Endothelial cell of umbilical vein (primary cell): ENCODE data around the gene CRTC1. TPM values are rescaled to one million over a fixed set of nuclear protein-coding genes. Genes with fewer than 3 reads are reported as not detected.

Experiments used
- BruUV-seq: library from RNA; stranded (reverse); fragments of 400-500 nt; replicated peaks from 2 replicates; lab custom pipeline; 2021; lab: Mats Ljungman, UMichigan
- CTCF ChIA-PET: fragments of 300-600, 350-600 bp; sonication (Branson Sonifier 250); formaldehyde crosslinking; loops from one replicate; lab custom pipeline; 2021; ENCODE audit warnings: antibody characterized with exemption, inconsistent platforms; lab: Charles Lee
- POLR2A ChIA-PET: fragments of 300-600, 350-600 bp; sonication (Branson Sonifier 250); formaldehyde crosslinking; loops from one replicate; lab custom pipeline; 2021; ENCODE audit warnings: antibody characterized with exemption, inconsistent platforms; lab: Charles Lee
- DNase-seq: peaks from one replicate; pipeline ENCODE4 v3.0.0-alpha.2; 2011; ENCODE audit warnings: low read depth, low spot score
- FAIRE-seq: peaks from 2 replicates; lab custom pipeline; 2011; peaks lifted over from hg19 to GRCh38; lab: Jason Lieb, UNC
- H2AFZ ChIP-seq: 2 replicates; pipeline ENCODE4 v1.6.0; 2012; ENCODE audit warnings: low read depth, low read length, control low read depth, inconsistent platforms
- H3K27ac ChIP-seq: 2 replicates; pipeline ENCODE4 v1.5.1; 2011; ENCODE audit warnings: low read depth, mild to moderate bottlenecking, control low read depth, low read length, moderate library complexity; ENCODE audit not compliant: insufficient read depth
- H3K27me3 ChIP-seq, 2 experiments: 2 replicates each; pipeline versions ENCODE4 v1.6.0 to v1.6.1; 2011; ENCODE audit warnings: low read length in 2 of 2, mixed read lengths in 1 of 2; ENCODE audit not compliant: control insufficient read depth in 2 of 2, insufficient read depth in 2 of 2
- H3K36me3 ChIP-seq, 2 experiments: 2 replicates in 1 of 2; 3 replicates in 1 of 2; pipeline ENCODE4 v1.5.1; 2011; ENCODE audit warnings: low read length in 2 of 2, mild to moderate bottlenecking in 1 of 2, moderate library complexity in 1 of 2; ENCODE audit not compliant: control insufficient read depth in 2 of 2, insufficient read depth in 2 of 2; ENCODE audit errors: extremely low read depth in 1 of 2
- H3K4me1 ChIP-seq: 3 replicates; pipeline ENCODE4 v1.5.1; 2011; ENCODE audit warnings: mild to moderate bottlenecking, low read length; ENCODE audit not compliant: control insufficient read depth, insufficient read depth; ENCODE audit errors: extremely low read depth
- H3K4me2 ChIP-seq: 2 replicates; pipeline ENCODE4 v1.6.1; 2011; ENCODE audit warnings: low read length, control low read depth, mixed read lengths; ENCODE audit not compliant: insufficient read depth
- H3K4me3 ChIP-seq, 3 experiments: fragments of 200-600 bp in 1 of 3; sonication (generic), shearing (Covaris generic) in 1 of 3; replicated peaks in 1 of 3; 2 replicates each; pipeline ENCODE4 v1.5.1; 2011 to 2016; ENCODE audit warnings: control low read depth in 3 of 3, low read length in 3 of 3, mild to moderate bottlenecking in 2 of 3, inconsistent platforms in 1 of 3, low read depth in 1 of 3, moderate library complexity in 1 of 3; ENCODE audit not compliant: insufficient read depth in 1 of 3
- H3K79me2 ChIP-seq: 2 replicates; pipeline ENCODE4 v1.6.0; 2012; ENCODE audit warnings: low read length, inconsistent platforms; ENCODE audit not compliant: control insufficient read depth, insufficient read depth
- H3K9ac ChIP-seq: replicated peaks from 2 replicates; pipeline ENCODE3; 2011; ENCODE audit warnings: low read length, control low read depth; ENCODE audit not compliant: insufficient read depth; ENCODE audit errors: extremely low read depth
- H3K9me1 ChIP-seq: replicated peaks from 3 replicates; pipeline ENCODE4 v1.6.0; 2011; ENCODE audit warnings: mild to moderate bottlenecking, low read length; ENCODE audit not compliant: control insufficient read depth, insufficient read depth; ENCODE audit errors: extremely low read depth
- H3K9me3 ChIP-seq: replicated peaks from 2 replicates; pipeline ENCODE4 v1.5.1; 2012; ENCODE audit warnings: low read length, inconsistent platforms; ENCODE audit not compliant: control insufficient read depth, insufficient read depth
- H4K20me1 ChIP-seq: replicated peaks from 2 replicates; pipeline ENCODE3; 2011; ENCODE audit warnings: mild to moderate bottlenecking, low read length; ENCODE audit not compliant: control insufficient read depth, insufficient read depth; ENCODE audit errors: extremely low read depth
- CTCF ChIP-seq, 2 donors: IDR thresholded peaks; 1 replicate in 1 of 2; 2 replicates in 1 of 2; pipeline ENCODE4 v1.5.1; 2011; ENCODE audit warnings: low read length in 2 of 2, mild to moderate bottlenecking in 2 of 2, moderate library complexity in 2 of 2, control low read depth in 1 of 2, inconsistent platforms in 1 of 2, low read depth in 1 of 2; ENCODE audit not compliant: insufficient read depth in 1 of 2; ENCODE audit errors: extremely low read depth in 1 of 2
- EZH2 ChIP-seq: IDR thresholded peaks from 2 replicates; pipeline ENCODE4 v1.6.1; 2012; ENCODE audit warnings: borderline replicate concordance, low read depth, mild to moderate bottlenecking, moderate library complexity, low read length, inconsistent platforms; ENCODE audit not compliant: severe bottlenecking
- FOS ChIP-seq: IDR thresholded peaks from 2 replicates; pipeline ENCODE4 v1.6.1; 2011; ENCODE audit warnings: mild to moderate bottlenecking, low read length, moderate library complexity, borderline replicate concordance; ENCODE audit not compliant: insufficient read depth
- GATA2 ChIP-seq: IDR thresholded peaks from 2 replicates; pipeline ENCODE4 v1.7.0; 2011; ENCODE audit warnings: low read depth, mild to moderate bottlenecking, moderate library complexity, mixed read lengths, low read length; ENCODE audit not compliant: insufficient read length, insufficient read depth
- JUN ChIP-seq: IDR thresholded peaks from 2 replicates; pipeline ENCODE4 v1.6.1; 2011; ENCODE audit warnings: borderline replicate concordance, low read depth; ENCODE audit not compliant: insufficient read length, insufficient read depth
- MYC ChIP-seq: IDR thresholded peaks from one replicate; pipeline ENCODE4 v1.6.1; 2011; ENCODE audit warnings: mild to moderate bottlenecking, low read depth, low read length
- POLR2A ChIP-seq: IDR thresholded peaks from 2 replicates; pipeline ENCODE4 v1.6.1; 2012; ENCODE audit warnings: low read depth, mild to moderate bottlenecking, control low read depth, low read length
- POLR2AphosphoS5 ChIP-seq: IDR thresholded peaks from 2 replicates; pipeline ENCODE4 v1.6.1; 2012; ENCODE audit warnings: low read depth, mild to moderate bottlenecking, control low read depth, low read length, moderate library complexity; ENCODE audit not compliant: insufficient read depth
- dilution Hi-C: fragments of 300-500 bp; cut with MboI; formaldehyde crosslinking; loops from one replicate; pipeline ENCODE4 v1.15.0; 2019; ENCODE audit warnings: low sequenced_read_pairs; ENCODE audit not compliant: extremely low pct_ligation_motif_present
- intact Hi-C: fragments of 100-400 bp; cut with micrococcal nuclease; formaldehyde crosslinking; loops from one replicate; pipeline ENCODE4 v1.10.0; 2022
- polyA plus RNA-seq, 4 experiments: library from polyadenylated mRNA; depleted of rRNA in 3 of 4; stranded (reverse) in 3 of 4; unstranded in 1 of 4; fragments of >200 nt; gene quantifications; 2 replicates each; pipeline versions ENCODE4 v1.2.1 to v1.2.3, GENCODE V29; 2011 to 2012; ENCODE audit warnings: missing spikeins in 1 of 4
- total RNA-seq: library from RNA; stranded (reverse); gene quantifications from 2 replicates; pipeline ENCODE4 v1.2.3, GENCODE V29; 2021
- TF ChIP-seq, protein P1 (sequence below): IDR thresholded peaks from 2 replicates; pipeline ENCODE4 v1.6.1; 2011; ENCODE audit not compliant: insufficient read depth, insufficient read length

The CRTC1 gene
- total and polyA plus RNA-seq, 2 donors (not counting 3 experiments of a cell fraction or from before 2014, with no cell fraction given) = 4.2 to 11.4 TPM

DNA sequence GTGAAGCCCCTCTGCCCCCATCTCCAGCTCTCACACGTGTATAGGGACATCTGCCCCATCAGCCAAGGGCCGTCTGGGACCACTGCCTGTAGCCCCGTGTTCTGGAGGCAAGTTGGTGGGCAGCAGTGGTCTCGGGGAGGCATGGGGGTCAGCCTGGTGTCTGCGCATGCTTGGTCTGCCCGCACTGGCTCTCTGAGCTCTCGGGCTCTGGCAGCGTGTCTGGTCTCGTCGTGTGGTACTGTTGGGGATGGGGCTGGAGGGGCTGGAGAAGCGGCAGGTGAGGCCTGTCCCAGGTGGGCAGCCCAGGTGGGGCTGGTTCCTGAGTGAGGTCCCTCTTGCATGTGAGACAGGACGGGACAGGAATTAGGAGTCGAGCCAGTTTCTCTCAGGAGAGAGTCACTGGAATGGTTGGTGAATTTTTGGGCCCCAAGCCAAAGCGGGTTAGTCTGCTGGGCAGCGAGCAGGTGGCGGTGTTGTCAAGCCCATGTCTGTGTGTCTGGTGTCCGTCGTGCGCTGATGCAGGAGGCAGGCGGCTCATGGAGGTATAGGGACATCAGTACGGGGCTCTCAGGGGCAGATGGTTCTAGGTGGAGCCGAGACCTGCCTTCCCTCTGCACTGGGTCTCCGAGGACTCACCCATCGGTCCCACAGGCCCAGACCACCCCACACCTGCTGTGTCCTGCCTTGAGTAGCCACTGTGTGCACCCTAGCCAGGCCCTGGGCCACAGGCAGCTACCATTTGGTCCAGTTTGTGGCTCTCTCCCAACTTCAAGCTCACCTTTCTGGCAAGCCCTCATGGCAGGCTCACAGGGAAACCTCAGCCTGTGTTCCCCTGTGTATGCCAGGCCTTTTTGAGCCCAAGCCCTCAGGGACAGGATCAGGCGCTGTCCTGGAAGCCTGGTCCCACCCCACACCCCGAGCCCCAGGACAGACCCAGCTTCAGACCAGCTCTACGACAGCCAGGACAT, 89.4 kb downstream of the CRTC1 start:
- Histone ChIP-seq H3K9me1 (no peaks in the 10 kb centered on the region), H3K79me2 (no peaks in the 10 kb centered on the region), H3K4me2 (no peak overlapping the region), H3K4me3 (no peak overlapping the region), H3K27me3 (peaks cover 0 to 3% of the 10 kb centered on the region in 2 experiments), H4K20me1 (no peaks in the 10 kb centered on the region), H3K4me1 (no peaks in the 10 kb centered on the region), H3K9ac (no peak overlapping the region), H3K9me3 (no peaks in the 10 kb centered on the region), H3K36me3 (no peaks in the 10 kb centered on the region), H3K27ac (no peak overlapping the region), H2AFZ (no peak overlapping the region)
- intact Hi-C loops (loop anchor here (5.0 kb wide), 1 partner anchor 74 kb away; no protein-coding TSS in a partner anchor), dilution Hi-C loops (no loop called here)
- FAIRE-seq (no peak), DNase-seq (no peak)
- no TSS peak for BruUV-seq
- ChIA-PET CTCF (interaction anchor here (1.8 to 2.4 kb wide), 2 partner anchors 74 kb away, joined by 5 to 16 read pairs; no protein-coding TSS in a partner anchor), POLR2A (no interaction called here)
- TF ChIP-seq CTCF (IDR thresholded peaks at IDR 0.05; ENCODE audit: extremely low read depth in 1 of 2, insufficient read depth in 1 of 2, low read depth in 1 of 2, low read length in 2 of 2) (no peak), GATA2 (no peak), EZH2 (no peak), JUN (no peak), POLR2AphosphoS5 (no peak), MYC (no peak), POLR2A (no peak), FOS (no peak)
- TF ChIP-seq, protein P1, sequence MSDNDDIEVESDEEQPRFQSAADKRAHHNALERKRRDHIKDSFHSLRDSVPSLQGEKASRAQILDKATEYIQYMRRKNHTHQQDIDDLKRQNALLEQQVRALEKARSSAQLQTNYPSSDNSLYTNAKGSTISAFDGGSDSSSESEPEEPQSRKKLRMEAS = no peak
